K562 (cell line): Measurements from ENCODE around the gene ELOVL5. TPM values are rescaled to one million over a fixed set of nuclear protein-coding genes. Genes with fewer than 3 reads are reported as not detected.

Experiments
- ARHGAP35 ChIP-seq: fragments of 450-650 bp; IDR thresholded peaks from 2 replicates; pipeline ENCODE4 v1.6.1; 2018; ENCODE audit not compliant: partially characterized antibody
- polyA plus RNA-seq, 8 experiments: library from polyadenylated mRNA; depleted of rRNA in 4 of 8; stranded (reverse) in 5 of 8; unstranded in 3 of 8; fragments of >200 nt; fragmentation: Nextera tagmentation in 2 of 8; fragmentation: Illumina TruSeq in 1 of 8; extraction: Ambion mirVana in 2 of 8; extraction: Trizol in 1 of 8; gene quantifications; 2 replicates each; pipeline versions ENCODE4 v1.2.1 to v1.2.3, GENCODE V29; 2011 to 2014; ENCODE audit warnings: inconsistent platforms in 1 of 8, missing spikeins in 1 of 8
- total RNA-seq, 7 experiments: library from RNA; depleted of rRNA in 6 of 7; stranded (reverse); fragments of >200 nt in 6 of 7; fragmentation: Illumina TruSeq in 2 of 7; extraction: Trizol in 2 of 7; gene quantifications; 2 replicates each; pipeline versions ENCODE4 v1.2.1 to v1.2.3, GENCODE V29; 2011 to 2021; ENCODE audit warnings: low replicate concordance in 1 of 7
- TF ChIP-seq, protein P1 (sequence below): fragments of 450-650 bp; IDR thresholded peaks from 2 replicates; pipeline ENCODE4 v1.6.1; 2016; ENCODE audit warnings: mild to moderate bottlenecking, moderate library complexity

The ELOVL5 gene
- total and polyA plus RNA-seq, 9 of the 15 experiments (the other 6 are each of a cell fraction or from before 2014, with no cell fraction given), result 70.6 to 245 (median 132) TPM

DNA sequence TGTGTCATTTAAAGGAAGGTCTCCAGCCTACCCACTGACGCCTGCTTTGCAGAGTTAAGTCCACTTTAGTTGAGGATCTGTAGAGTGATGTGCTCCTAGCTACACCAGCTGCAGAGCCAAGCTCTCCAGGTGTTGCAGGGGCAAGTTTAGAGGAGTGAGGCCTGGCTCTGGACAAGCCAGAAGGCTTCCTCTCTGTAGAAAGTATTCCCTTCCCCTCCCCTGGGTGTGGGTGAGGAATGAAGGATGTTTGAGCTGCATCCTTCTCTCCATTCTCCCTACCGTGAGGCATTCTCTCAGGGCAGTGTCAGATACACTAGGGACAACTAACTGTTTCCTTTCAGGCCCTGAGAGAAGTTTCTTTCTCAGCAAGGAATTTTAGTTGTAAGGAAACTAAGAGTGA, 66.5 kb downstream of the ELOVL5 start (continued):
- TF ChIP-seq, protein P1, sequence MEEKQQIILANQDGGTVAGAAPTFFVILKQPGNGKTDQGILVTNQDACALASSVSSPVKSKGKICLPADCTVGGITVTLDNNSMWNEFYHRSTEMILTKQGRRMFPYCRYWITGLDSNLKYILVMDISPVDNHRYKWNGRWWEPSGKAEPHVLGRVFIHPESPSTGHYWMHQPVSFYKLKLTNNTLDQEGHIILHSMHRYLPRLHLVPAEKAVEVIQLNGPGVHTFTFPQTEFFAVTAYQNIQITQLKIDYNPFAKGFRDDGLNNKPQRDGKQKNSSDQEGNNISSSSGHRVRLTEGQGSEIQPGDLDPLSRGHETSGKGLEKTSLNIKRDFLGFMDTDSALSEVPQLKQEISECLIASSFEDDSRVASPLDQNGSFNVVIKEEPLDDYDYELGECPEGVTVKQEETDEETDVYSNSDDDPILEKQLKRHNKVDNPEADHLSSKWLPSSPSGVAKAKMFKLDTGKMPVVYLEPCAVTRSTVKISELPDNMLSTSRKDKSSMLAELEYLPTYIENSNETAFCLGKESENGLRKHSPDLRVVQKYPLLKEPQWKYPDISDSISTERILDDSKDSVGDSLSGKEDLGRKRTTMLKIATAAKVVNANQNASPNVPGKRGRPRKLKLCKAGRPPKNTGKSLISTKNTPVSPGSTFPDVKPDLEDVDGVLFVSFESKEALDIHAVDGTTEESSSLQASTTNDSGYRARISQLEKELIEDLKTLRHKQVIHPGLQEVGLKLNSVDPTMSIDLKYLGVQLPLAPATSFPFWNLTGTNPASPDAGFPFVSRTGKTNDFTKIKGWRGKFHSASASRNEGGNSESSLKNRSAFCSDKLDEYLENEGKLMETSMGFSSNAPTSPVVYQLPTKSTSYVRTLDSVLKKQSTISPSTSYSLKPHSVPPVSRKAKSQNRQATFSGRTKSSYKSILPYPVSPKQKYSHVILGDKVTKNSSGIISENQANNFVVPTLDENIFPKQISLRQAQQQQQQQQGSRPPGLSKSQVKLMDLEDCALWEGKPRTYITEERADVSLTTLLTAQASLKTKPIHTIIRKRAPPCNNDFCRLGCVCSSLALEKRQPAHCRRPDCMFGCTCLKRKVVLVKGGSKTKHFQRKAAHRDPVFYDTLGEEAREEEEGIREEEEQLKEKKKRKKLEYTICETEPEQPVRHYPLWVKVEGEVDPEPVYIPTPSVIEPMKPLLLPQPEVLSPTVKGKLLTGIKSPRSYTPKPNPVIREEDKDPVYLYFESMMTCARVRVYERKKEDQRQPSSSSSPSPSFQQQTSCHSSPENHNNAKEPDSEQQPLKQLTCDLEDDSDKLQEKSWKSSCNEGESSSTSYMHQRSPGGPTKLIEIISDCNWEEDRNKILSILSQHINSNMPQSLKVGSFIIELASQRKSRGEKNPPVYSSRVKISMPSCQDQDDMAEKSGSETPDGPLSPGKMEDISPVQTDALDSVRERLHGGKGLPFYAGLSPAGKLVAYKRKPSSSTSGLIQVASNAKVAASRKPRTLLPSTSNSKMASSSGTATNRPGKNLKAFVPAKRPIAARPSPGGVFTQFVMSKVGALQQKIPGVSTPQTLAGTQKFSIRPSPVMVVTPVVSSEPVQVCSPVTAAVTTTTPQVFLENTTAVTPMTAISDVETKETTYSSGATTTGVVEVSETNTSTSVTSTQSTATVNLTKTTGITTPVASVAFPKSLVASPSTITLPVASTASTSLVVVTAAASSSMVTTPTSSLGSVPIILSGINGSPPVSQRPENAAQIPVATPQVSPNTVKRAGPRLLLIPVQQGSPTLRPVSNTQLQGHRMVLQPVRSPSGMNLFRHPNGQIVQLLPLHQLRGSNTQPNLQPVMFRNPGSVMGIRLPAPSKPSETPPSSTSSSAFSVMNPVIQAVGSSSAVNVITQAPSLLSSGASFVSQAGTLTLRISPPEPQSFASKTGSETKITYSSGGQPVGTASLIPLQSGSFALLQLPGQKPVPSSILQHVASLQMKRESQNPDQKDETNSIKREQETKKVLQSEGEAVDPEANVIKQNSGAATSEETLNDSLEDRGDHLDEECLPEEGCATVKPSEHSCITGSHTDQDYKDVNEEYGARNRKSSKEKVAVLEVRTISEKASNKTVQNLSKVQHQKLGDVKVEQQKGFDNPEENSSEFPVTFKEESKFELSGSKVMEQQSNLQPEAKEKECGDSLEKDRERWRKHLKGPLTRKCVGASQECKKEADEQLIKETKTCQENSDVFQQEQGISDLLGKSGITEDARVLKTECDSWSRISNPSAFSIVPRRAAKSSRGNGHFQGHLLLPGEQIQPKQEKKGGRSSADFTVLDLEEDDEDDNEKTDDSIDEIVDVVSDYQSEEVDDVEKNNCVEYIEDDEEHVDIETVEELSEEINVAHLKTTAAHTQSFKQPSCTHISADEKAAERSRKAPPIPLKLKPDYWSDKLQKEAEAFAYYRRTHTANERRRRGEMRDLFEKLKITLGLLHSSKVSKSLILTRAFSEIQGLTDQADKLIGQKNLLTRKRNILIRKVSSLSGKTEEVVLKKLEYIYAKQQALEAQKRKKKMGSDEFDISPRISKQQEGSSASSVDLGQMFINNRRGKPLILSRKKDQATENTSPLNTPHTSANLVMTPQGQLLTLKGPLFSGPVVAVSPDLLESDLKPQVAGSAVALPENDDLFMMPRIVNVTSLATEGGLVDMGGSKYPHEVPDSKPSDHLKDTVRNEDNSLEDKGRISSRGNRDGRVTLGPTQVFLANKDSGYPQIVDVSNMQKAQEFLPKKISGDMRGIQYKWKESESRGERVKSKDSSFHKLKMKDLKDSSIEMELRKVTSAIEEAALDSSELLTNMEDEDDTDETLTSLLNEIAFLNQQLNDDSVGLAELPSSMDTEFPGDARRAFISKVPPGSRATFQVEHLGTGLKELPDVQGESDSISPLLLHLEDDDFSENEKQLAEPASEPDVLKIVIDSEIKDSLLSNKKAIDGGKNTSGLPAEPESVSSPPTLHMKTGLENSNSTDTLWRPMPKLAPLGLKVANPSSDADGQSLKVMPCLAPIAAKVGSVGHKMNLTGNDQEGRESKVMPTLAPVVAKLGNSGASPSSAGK, result no peak
- no peak for TF ChIP-seq ARHGAP35
